GM19397 (cell line): ENCODE results near the gene APLF.
"Not testable (repeated sequence)": the region's sequence is repeated elsewhere in the genome, so short reads cannot be mapped to it uniquely, and the experiment has no call there.

ENCODE experiments used
- ATAC-seq: cut with Tn5 transposase; IDR thresholded peaks from one replicate; pipeline ENCODE4 v1.9.1; 2021; ENCODE audit warnings: mild to moderate bottlenecking, moderate library complexity; ENCODE audit not compliant: unreplicated experiment

The APLF gene

GRCh38 chr2:68475110-68475509 is 7.7 kb downstream of the APLF start:
- no peak for ATAC-seq

- no peak for ATAC-seq
Measured at GRCh38 chr2:68475576-68475975, 8.2 kb downstream of the APLF start.

- ATAC-seq, result no peak
Measured at GRCh38 chr2:68476454-68476853, 9.1 kb downstream of the APLF start.

- ATAC-seq, result no peak
Measured at GRCh38 chr2:68478688-68479087, 11.3 kb downstream of the APLF start.

GRCh38 chr2:68482296-68482820 is 15.0 kb downstream of the APLF start:
- no peak for ATAC-seq

GRCh38 chr2:68483011-68483410 is 15.6 kb downstream of the APLF start:
- ATAC-seq, result no peak

- no peak for ATAC-seq
Measured at GRCh38 chr2:68487773-68488355, 20.5 kb downstream of the APLF start.

GRCh38 chr2:68488605-68489004 is 21.2 kb downstream of the APLF start:
- ATAC-seq, result not testable (repeated sequence)

- ATAC-seq, result no peak
Measured at GRCh38 chr2:68489282-68489681, 21.9 kb downstream of the APLF start.

- no peak for ATAC-seq
Measured at GRCh38 chr2:68491582-68491981, 24.2 kb downstream of the APLF start.

GRCh38 chr2:68499133-68499532 is 31.7 kb downstream of the APLF start:
- no peak for ATAC-seq

GRCh38 chr2:68500649-68501048 is 33.3 kb downstream of the APLF start:
- ATAC-seq, result no peak

GRCh38 chr2:68501768-68502167 is 34.4 kb downstream of the APLF start:
- no peak for ATAC-seq

- no peak for ATAC-seq
Measured at GRCh38 chr2:68505603-68506159, 38.3 kb downstream of the APLF start.

- ATAC-seq, result no peak
Measured at GRCh38 chr2:68506170-68506569, 38.8 kb downstream of the APLF start.

GRCh38 chr2:68512326-68512725 is 44.9 kb downstream of the APLF start:
- no peak for ATAC-seq

- ATAC-seq, result no peak
Measured at GRCh38 chr2:68512966-68513365, 45.6 kb downstream of the APLF start.

GRCh38 chr2:68514316-68514929 is 47.0 kb downstream of the APLF start:
- no peak for ATAC-seq

GRCh38 chr2:68516051-68516955 is 48.9 kb downstream of the APLF start:
- no peak for ATAC-seq

GRCh38 chr2:68519236-68519635 is 51.9 kb downstream of the APLF start:
- no peak for ATAC-seq

GRCh38 chr2:68521037-68521436 is 53.7 kb downstream of the APLF start:
- ATAC-seq, result no peak
